C4-2B (cell line): ENCODE data around the gene KRTAP3-3.
"Not testable (repeated sequence)": the region's sequence is repeated elsewhere in the genome, so short reads cannot be mapped to it uniquely, and the experiment has no call there.

Source experiments
- H3K27ac ChIP-seq: fragments of 450-650 bp; 2 replicates; pipeline ENCODE4 v1.5.1; 2017
- CTCF ChIP-seq: fragments of 450-650 bp; conservative IDR thresholded peaks from 2 replicates; pipeline ENCODE4 v1.5.1; 2017; ENCODE audit warnings: mild to moderate bottlenecking
- ZFX ChIP-seq: fragments of 450-650 bp; IDR thresholded peaks from 2 replicates; pipeline ENCODE4 v1.6.1; 2017

KRTAP3-3 gene

DNA sequence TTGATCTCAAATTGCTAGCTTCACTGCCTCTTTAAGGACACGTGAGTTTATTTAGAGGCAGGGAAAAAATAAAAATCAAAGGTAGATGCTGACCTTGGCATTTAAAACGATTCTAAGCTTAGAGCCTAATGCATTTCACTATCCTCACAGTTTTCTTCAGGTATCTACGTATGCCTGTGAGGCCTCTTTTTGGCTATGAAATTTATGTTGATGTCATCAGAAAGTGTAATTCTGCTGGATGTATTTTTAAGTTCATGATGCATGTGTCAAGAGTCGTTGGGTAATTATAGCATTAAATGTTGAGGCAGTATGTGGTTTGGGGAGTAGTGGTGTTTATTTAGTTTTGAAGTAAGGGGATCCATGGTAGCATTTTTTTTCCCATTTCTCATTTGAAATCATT is 10.0 kb upstream of the KRTAP3-3 start:
- TF ChIP-seq ZFX: no peak
- no peak for TF ChIP-seq CTCF

GRCh38 chr17:41002814-41003213 is 8.8 kb upstream of the KRTAP3-3 start:
- TF ChIP-seq ZFX (no peak), CTCF (no peak)
- no peak overlapping the region for H3K27ac ChIP-seq

More for the DNA sequence above, 10.0 kb upstream of the KRTAP3-3 start:
- no peak overlapping the region for H3K27ac ChIP-seq

DNA sequence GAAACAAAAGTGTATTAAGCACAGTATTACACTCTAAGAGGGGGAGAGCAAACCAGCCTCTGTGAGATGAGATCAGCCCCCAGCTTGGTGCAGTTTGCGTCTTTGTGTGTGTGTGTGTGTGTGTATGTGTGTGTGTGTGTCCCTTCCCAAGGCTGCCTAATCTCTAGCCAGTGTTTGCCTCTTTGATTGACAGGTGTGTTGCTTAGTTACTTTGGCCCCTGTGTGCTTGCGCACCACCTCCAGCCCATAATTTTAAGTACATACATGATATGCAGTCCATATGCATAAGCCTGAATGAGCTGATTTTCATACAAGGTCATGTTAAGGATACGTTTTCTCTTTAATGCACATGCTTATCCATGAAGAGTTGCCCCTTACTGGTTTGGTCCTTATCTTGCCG is 7.8 kb upstream of the KRTAP3-3 start:
- TF ChIP-seq CTCF (no peak), ZFX (no peak)
- H3K27ac ChIP-seq: no peak overlapping the region

- not testable (repeated sequence) for H3K27ac ChIP-seq
These were observed 5.6 kb upstream of the KRTAP3-3 start, which contains the start of gene KRTAP3-2 for GRCh38 chr17:40999563-40999962. TSS of gene KRTAP3-2 (minus strand) at chr17:40999906. CDS start at chr17:40999853, 53 bp downstream.

GRCh38 chr17:40997361-40997760 is 3.4 kb upstream of the KRTAP3-3 start:
- no peak overlapping the region for H3K27ac ChIP-seq
- TF ChIP-seq ZFX (no peak), CTCF (no peak)

GRCh38 chr17:40996829-40997228 is 2.9 kb upstream of the KRTAP3-3 start:
- H3K27ac ChIP-seq: no peak overlapping the region
- TF ChIP-seq ZFX: no peak
- no peak for TF ChIP-seq CTCF

- TF ChIP-seq ZFX: no peak
- no peak for TF ChIP-seq CTCF
- H3K27ac ChIP-seq: no peak overlapping the region
These were observed 1.2 kb upstream of the KRTAP3-3 start for GRCh38 chr17:40995116-40995515.

GRCh38 chr17:40993084-40993483 is 880 bp downstream of the KRTAP3-3 start:
- TF ChIP-seq ZFX: no peak
- TF ChIP-seq CTCF: no peak
- no peak overlapping the region for H3K27ac ChIP-seq
